HG03159 (cell line): Measurements from ENCODE around the gene C9orf43.
A peak's percentile ranks its signal among the peaks of the same experiment; 100 is the strongest.
"Not testable (repeated sequence)": the region's sequence is repeated elsewhere in the genome, so short reads cannot be mapped to it uniquely, and the experiment has no call there.

Source experiments
- ATAC-seq: cut with Tn5 transposase; IDR thresholded peaks from one replicate; pipeline ENCODE4 v1.9.1; 2021; ENCODE audit warnings: mild to moderate bottlenecking, moderate library complexity; ENCODE audit not compliant: unreplicated experiment

Gene C9orf43

GRCh38 chr9:113409883-113410206 lies 702 bp upstream of the C9orf43 start:
- peak; percentile 14 for ATAC-seq

- ATAC-seq: peak; percentile 97
Observed at GRCh38 chr9:113416149-113416721, 5.7 kb downstream of the C9orf43 start.

- ATAC-seq: no peak
Observed at GRCh38 chr9:113417370-113417769, 6.8 kb downstream of the C9orf43 start.

GRCh38 chr9:113421726-113422125 lies 11.2 kb downstream of the C9orf43 start:
- ATAC-seq: no peak

- ATAC-seq: no peak
Observed at GRCh38 chr9:113425072-113425471, 14.5 kb downstream of the C9orf43 start.

- ATAC-seq: no peak
Observed at GRCh38 chr9:113426701-113427100, 16.2 kb downstream of the C9orf43 start.

GRCh38 chr9:113427629-113428028 lies 17.1 kb downstream of the C9orf43 start:
- no peak for ATAC-seq

GRCh38 chr9:113428062-113428615 lies 17.6 kb downstream of the C9orf43 start:
- ATAC-seq: peak; percentile 65

- ATAC-seq: no peak
Observed at GRCh38 chr9:113431191-113431590, 20.6 kb downstream of the C9orf43 start.

- ATAC-seq: no peak
Observed at GRCh38 chr9:113436728-113437515, 26.4 kb downstream of the C9orf43 start.

GRCh38 chr9:113437716-113438115 lies 27.2 kb downstream of the C9orf43 start:
- not testable (repeated sequence) for ATAC-seq

- no peak for ATAC-seq
Observed at GRCh38 chr9:113444736-113445135, 34.2 kb downstream of the C9orf43 start.

- ATAC-seq: no peak
Observed at GRCh38 chr9:113446323-113446740, 35.8 kb downstream of the C9orf43 start.

GRCh38 chr9:113449376-113449775 lies 38.8 kb downstream of the C9orf43 start:
- no peak for ATAC-seq

- ATAC-seq: no peak
Observed at GRCh38 chr9:113452113-113452605, 41.6 kb downstream of the C9orf43 start.

GRCh38 chr9:113454914-113455761 lies 44.6 kb downstream of the C9orf43 start:
- no peak for ATAC-seq

GRCh38 chr9:113456235-113456634 lies 45.7 kb downstream of the C9orf43 start:
- no peak for ATAC-seq

- ATAC-seq: no peak
Observed at GRCh38 chr9:113461285-113461684, 50.7 kb downstream of the C9orf43 start.

GRCh38 chr9:113461943-113462342 lies 51.4 kb downstream of the C9orf43 start:
- ATAC-seq: no peak

- ATAC-seq: no peak
Observed at GRCh38 chr9:113462781-113463286, 52.3 kb downstream of the C9orf43 start.
